Activated T-cell treated with anti-CD3 and anti-CD28 coated beads for 4 hours (primary cell): ENCODE results near the gene ADORA1.

Experiments
- DNase-seq: peaks from one replicate; pipeline ENCODE4 v3.0.0-alpha.2; 2020

ADORA1 gene

DNA sequence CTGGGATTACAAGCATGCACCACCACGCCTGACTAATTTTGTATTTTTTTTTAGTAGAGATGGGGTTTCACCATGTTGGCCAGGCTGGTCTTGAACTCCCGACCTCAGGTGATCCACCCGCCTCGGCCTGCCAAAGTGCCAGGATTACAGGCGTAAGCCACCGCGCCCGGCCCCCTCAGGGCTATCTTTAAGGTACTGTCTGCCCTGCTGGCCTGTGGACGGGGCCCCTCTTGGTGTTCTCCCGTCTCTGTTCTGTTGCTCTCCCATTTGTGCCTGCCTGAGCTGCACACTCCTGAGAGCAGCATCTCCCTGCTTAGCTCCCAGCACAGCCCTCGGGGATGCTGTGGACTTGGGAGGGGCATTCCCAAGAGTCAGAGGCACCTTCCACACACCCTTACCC, 34.2 kb downstream of the ADORA1 start:
- DNase-seq: no peak

DNA sequence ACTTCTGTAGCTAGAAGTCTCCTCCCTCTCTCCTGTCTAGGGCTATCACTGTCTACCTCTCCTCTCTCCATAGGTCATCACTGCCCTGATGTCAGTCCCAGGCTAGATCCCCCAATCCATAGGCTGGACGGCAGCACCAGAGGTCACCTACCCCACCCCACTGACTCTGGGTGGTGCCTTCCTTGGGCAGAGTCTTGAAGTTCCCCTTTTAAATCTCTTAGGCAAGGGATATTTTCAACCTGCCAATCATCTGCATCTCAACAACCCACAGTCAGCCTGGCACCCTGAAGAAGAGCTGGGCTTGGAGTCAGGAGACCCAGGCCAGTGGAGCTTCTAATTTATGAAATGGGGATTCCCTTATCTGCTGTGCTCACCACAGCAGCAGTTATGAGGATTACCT, 34.9 kb downstream of the ADORA1 start:
- no peak for DNase-seq

DNA sequence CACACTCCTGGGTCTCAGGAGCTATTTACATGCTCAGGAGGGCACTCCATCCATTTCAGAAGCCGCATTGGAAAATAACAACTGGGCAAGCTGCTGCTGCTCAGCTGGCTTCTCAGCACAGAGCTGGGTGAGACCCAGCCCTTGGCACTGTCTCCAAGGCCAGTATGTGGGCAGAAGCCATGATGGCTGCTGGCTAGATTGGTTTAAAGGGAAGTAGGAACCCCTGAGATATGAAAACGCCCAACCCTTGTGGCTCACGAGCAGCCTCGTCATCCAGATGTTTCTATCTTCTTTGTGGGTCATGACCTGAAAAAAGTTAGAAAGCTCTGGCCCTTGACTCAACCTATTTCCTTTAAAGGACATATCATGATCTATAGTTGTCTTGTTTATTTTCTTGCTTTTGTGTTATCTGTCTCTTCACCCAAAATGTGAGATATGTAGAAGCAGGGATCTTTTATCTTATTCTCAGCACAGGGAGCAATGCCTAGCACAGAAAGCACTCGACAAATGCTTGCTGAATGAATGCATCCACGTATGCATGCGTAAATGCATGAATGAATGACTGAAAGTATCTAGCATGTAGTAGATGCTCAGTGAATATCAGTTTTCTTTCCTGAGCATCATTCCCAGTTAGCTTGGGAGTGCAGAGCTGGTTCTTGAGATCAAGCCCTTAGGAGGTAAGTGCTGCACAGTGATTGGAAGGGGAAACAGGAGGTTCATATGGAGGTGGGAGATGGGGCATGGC, 36.5 kb downstream of the ADORA1 start:
- DNase-seq: no peak

DNA sequence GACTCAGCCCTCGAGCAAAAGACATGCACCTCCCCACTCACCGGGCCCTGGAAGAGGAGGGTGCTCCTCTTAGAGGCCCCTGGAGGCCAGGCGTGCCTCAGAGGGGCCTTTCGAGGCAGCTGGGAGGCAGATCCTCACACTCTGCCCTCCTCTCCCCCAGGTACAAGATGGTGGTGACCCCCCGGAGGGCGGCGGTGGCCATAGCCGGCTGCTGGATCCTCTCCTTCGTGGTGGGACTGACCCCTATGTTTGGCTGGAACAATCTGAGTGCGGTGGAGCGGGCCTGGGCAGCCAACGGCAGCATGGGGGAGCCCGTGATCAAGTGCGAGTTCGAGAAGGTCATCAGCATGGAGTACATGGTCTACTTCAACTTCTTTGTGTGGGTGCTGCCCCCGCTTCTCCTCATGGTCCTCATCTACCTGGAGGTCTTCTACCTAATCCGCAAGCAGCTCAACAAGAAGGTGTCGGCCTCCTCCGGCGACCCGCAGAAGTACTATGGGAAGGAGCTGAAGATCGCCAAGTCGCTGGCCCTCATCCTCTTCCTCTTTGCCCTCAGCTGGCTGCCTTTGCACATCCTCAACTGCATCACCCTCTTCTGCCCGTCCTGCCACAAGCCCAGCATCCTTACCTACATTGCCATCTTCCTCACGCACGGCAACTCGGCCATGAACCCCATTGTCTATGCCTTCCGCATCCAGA, 37.7 kb downstream of the ADORA1 start:
- no peak for DNase-seq

DNA sequence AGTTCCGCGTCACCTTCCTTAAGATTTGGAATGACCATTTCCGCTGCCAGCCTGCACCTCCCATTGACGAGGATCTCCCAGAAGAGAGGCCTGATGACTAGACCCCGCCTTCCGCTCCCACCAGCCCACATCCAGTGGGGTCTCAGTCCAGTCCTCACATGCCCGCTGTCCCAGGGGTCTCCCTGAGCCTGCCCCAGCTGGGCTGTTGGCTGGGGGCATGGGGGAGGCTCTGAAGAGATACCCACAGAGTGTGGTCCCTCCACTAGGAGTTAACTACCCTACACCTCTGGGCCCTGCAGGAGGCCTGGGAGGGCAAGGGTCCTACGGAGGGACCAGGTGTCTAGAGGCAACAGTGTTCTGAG, 38.3 kb downstream of the ADORA1 start:
- DNase-seq: no peak

DNA sequence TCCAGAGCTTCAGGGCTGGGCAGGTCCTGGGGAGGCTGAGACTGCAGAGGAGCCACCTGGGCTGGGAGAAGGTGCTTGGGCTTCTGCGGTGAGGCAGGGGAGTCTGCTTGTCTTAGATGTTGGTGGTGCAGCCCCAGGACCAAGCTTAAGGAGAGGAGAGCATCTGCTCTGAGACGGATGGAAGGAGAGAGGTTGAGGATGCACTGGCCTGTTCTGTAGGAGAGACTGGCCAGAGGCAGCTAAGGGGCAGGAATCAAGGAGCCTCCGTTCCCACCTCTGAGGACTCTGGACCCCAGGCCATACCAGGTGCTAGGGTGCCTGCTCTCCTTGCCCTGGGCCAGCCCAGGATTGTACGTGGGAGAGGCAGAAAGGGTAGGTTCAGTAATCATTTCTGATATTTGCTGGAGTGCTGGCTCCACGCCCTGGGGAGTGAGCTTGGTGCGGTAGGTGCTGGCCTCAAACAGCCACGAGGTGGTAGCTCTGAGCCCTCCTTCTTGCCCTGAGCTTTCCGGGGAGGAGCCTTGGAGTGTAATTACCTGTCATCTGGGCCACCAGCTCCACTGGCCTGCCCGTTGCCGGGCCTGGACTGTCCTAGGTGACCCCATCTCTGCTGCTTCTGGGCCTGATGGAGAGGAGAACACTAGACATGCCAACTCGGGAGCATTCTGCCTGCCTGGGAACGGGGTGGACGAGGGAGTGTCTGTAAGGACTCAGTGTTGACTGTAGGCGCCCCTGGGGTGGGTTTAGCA, 38.8 kb downstream of the ADORA1 start:
- no peak for DNase-seq

DNA sequence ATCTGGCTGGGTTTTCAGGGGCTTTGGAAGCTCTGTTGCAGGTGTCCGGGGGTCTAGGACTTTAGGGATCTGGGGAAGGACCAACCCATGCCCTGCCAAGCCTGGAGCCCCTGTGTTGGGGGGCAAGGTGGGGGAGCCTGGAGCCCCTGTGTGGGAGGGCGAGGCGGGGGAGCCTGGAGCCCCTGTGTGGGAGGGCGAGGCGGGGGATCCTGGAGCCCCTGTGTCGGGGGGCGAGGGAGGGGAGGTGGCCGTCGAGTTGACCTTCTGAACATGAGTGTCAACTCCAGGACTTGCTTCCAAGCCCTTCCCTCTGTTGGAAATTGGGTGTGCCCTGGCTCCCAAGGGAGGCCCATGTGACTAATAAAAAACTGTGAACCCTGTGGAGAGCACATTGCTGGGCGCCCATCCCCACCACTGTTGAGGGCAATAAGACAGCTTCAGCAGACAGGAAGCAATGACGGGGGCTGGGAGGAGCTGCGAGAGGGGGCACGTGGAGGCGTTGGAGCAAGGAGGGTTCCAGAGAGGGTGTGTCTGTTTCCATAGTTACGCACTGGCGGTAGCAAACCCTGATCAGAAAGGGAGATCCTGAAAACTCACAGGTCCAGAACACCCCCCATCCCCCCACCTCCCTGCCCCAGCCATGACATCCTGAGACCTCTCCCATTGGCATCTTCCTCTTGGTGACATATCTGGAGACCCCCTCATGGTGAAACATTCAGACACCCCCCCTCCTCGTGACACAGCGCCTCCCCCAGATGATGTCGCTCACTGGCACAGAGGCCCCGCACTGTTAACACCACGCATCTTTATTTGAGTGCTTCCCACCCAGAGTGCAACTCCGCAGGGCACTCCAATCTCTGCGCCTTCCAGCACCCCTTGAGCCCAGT, 39.7 kb downstream of the ADORA1 start:
- no peak for DNase-seq

DNA sequence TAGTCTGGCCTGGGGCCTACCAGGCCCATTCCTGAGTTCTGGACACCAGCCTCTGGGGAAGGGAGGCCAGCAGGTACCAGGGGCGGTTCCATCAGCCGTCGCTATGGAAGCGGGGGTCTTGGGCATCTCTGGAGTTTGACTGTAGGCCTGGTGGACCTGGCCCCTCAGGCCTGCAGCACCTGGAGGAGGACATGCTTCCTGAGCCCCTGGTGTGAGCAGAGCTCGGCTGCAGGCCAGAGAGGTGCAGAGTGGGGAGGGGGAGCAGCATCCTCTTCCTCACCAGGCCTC, 40.3 kb downstream of the ADORA1 start:
- DNase-seq: no peak

DNA sequence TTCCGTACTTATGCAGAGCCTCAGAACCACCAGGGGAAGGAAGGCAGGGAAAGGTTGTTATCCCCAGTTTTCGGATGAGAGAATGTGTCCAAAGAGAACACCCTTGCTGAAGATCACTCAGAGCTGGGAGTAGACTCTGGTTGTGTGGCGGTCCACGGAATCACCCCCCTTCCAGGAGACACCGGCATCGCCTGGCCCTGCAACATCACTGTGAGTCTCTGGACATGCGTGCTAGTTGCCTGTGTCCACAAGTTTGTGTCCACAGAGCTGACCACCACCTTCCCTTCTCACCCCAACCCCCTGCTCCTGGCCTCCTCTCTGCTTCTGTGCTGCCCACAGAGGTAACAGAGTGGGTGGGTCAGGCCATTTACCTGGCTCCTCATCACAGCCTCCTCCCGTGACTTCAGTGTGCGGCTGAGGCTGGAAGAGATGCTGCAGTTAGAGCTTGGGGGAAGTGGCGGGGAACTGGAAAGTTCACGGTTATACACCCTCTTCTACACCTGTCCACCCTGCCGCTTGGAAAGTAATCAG, 40.8 kb downstream of the ADORA1 start:
- no peak for DNase-seq

DNA sequence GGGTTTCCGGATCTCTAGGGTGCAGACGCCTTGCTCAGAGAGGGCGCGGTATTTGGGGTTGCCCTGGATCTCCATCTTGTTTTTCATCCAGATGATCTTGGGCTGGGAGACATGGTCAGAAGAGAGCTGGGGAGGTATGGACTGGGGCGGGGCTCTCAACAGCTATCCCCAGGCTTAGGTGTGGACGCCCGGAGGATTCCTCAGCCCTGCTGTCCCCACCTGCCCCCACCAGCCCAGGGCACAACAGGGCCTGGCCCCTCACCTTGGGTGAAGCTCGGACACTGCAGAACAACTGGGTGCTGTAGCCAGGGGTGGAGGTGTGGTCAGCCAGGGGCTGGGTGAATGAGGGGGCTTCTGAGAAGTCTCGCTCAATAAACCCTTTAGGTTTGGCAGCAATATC, 41.5 kb downstream of the ADORA1 start:
- no peak for DNase-seq

DNA sequence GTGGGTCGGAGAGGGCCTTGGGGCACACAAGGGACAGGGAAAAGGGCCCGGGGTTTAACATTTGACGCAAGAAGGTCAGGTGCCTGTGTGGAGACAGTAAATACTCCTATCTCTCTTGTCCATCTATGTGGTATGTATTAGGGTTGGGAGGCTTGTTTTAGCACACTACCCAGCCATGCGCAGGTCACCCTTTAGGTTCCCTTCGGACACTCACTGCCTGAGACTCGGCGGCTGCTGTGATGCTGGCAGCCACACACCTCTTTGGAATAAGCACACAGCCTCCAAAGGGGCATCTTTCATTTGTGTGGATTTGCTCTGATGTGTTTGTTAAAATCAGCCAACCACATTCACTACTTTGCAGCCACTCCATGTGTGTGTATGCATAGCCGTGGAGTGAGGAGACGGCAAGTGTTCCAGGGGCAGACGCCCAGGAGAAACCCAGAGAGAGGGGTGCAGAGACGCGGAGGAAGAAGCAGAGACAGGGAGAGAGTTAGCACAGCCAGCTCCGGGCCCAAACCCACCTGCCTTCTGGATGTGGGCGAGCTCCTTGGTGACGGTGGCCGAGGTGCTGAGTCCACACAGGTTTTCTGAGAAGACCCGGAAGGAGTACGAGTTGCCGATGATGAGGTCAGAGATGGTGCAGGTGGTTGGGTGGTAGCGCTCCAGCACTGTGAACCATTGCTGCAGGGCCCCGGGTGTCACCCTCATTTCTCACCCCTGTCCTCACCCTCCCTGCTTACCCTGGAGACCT, 42.4 kb downstream of the ADORA1 start:
- no peak for DNase-seq

DNA sequence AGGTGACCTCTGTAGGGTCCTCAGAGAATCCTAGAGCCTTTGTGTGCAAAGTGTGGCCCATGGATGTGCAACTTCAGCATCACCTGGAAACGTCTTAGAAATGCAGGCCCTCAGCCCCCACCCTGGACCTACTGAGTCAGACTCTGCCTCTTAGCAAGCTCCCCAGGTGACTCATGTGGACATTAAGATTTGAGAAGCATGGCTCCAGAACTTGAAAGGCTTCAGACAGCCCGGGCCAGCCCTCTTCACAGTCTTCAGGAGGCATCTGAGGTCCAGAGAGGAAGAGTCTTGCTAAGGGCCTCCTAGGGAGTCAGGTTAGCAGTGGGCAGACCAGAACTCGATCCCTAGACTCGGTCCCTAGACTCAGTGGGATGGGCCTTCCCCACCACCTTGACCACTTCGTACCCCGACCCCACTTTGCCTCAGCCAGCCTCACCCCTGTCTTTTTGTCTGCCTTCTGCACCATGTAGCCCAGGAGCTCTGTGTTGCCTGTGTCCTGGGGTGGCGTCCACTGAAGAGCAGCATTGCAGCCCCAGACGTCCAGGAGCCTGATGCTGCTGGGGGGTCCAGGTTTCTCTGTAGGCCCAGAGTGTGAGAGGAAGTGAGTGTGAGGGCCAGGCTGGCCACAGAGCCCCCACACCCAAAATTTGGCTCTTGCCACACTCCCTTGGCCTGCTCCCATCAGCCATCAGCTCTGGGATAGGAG, 43.3 kb downstream of the ADORA1 start:
- DNase-seq: no peak

DNA sequence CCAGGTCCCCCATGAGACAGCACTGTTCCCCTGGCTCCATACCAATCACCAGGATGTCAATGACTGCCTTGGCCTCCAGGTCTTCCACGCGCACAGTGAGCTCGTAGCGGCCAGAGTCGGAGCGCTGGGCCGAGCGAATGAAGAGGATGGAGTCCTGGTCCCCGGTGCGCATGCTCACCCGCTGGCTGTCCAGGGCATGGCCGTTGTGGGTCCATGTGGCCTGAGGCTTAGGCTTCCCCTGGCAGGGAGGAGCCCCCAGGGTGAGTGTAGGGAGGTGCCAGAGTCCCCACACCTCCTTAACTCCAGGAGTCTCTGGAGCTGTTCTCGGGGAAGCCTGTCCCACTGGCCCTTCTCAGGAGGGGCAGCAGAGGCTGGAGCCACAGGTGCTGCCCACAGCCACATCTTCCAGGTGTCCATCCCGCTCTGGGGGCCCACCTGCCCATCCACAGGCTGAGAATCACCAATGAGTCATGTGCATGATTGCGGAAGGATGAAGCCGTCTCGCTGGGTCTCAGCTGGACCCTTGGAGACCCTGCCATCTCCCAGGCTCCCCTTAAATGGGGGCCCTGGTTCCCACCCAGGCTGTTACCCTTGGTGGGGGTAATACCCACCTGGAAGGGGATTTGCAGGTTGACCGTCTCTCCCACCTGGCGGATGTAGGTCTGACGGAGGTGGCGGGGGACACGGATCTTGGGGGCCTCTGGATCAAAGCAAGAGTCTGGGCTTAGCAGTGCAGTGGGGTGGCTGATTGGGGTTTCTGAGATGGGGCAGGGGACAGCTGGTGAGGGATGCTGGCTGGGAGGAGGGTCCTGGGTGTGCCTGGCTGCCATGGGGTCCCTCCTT, 44.0 kb downstream of the ADORA1 start:
- DNase-seq: no peak

DNA sequence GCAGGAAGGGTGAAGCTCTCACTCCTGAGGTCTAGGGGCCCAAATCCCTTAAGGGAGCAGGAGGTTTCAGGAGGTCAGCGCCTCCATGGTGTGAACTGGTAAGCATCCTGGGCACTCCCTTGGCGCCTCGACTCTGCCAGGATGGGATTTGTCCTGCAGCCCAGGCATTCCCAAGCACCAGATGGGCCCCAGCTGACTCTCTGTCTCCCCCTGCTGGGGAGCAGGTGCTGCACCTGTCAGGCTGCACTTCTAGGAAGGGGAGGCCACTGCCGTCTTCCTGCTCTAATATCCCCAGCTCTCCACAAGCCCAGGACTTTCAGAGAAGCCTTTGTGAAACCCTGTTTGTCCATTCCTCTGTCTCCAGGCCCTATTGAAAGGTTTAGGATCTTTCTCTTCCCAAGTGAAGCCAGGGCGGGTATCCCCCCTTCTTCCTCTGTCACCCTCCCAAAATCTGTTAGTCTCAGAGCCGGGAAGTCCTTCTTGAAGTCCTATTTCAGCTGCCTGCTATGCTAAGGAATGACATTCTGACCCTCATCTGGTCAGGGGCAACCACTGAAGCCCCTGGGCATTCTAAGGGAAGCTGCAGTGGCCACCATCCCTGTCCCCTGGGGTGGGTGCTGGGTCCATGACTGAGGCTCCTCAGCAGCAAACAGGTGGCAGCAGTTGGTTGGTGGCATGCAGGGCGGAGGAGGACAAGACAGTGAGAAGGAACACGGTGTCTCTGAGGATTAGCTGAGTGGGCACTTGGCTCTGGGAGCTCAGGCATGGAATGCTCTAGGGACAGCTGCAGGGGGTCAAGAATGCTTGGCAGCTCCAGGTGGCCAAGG, 44.9 kb downstream of the ADORA1 start:
- peak; percentile 16 for DNase-seq

DNA sequence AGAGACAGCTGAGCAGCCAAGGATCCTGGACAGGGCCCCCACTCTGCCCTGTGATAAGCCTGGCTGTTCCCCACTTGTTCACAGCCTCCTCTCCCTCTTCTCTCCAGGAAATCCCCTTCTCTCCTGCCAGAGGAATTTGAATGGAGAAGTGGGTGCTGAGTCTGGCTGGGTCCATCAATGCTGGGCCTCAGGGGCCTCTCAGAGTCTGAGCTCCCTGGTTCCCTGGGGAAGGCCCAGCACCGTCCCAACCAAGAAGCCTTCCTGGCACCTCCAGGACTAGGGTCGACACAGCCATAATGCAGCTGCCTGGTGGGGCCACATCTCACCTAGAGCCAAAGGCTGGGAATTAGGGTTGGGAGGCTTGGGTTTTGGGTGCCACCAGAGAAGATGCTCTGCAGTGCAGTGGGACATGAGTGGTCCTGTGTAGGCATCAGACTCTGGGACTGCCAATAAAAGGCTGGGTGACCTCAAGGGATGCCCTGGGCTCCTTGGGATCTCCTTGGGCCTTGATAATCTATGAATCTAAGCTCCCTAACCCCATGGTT, 45.6 kb downstream of the ADORA1 start:
- DNase-seq: no peak

DNA sequence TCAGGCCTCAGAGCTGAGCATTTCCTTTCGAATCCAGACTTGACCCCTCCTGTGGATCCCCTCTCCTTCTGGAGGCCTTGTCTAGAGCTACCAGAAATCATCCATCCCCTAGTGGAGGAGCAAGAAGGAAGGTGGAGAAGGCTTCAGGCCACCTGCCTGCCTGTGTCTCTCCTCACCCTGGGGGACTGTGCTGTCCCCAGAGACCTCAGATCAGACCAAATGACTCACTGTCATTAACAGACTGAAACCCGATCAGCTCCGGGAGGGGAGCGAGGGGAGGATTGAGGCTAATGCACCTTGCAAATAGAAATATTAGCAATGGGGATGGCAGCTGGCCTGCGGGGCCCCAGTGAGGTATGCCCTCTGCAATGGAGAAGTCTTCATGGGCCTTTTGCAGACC, 46.0 kb downstream of the ADORA1 start:
- DNase-seq: no peak

DNA sequence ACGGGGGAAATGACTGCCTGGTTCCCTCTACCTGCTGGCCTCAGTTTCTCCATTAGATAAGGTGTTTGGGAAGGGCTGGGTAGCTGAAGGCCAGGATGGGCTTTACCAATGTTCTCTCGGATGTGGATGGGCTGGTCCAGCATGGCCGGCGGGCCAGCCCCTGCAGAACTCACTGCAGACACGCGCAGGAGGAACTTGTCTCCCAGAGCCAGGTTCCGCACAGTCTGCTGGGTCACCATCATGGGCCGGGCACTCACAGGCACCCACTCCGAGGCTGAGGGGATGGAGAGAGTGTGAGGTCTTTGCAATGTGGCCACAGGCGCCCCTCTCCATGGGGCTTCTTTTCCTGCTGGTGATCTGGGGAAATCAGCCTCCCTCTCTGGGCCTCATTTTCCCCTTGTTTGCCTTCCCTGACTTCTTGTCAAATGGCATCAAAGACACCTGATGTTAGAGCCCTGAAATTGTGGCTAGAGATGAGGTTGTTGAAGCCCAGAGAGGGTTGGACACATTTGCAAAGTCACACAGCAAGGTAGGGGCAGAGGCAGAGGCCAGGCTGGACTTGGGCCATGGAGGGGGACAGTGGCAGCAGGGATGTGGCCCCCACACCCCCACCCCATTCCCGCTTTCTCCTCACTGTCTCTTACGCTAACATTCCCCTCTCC, 46.9 kb downstream of the ADORA1 start:
- DNase-seq: no peak

DNA sequence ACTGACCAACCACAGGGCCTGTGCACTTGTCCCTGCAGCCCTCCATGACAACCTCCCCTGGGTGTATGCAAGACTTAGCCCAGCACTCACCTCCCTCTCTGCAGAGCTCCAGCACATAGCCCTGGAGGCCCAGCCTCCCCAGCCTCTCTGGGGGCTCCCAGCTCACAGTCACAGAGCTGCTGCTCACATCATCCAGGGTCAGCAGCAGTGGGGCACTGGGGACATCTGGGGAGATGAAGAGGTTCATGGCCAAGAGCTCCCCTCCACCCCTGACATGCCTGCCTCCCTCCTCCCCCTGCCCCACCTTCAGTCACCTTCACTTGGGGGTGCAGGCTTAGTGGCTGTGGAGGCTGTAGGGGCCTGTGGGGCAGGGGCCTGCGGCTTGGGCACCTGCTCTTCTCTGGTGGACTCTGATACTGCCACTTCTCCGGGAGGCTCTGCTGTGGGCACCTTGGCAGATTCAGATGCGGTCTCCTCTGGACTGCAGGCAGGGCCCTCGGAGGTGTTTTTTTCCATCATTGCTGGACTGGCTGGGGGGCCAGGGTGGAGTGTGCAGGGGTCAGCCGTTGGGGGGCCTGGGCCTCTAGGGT, 47.8 kb downstream of the ADORA1 start, which contains the start of gene MYBPH:
MYBPH (minus strand) TSS at position 590 of the 590 bp plus-strand sequence; CDS start at position 519, 71 bp downstream.
- no peak for DNase-seq
